OCI-LY1 (cell line): ENCODE results near the gene RFTN1.

Source experiments
- H2AFZ ChIP-seq: fragments of 200-600 bp; sonication (generic), shearing (Covaris generic); 2 replicates; pipeline ENCODE4 v1.6.0; 2014; ENCODE audit warnings: antibody characterized with exemption, mild to moderate bottlenecking, low read length
- H3F3A ChIP-seq: fragments of 200-600 bp; sonication (generic), shearing (Covaris generic); 2 replicates; pipeline ENCODE4 v1.6.0; 2014; ENCODE audit warnings: mild to moderate bottlenecking, antibody characterized with exemption, low read length, moderate library complexity; ENCODE audit not compliant: insufficient read depth
- H3K27ac ChIP-seq: fragments of 200-600 bp; sonication (generic); 2 replicates; pipeline ENCODE4 v1.5.1; 2014; ENCODE audit warnings: low read length, mixed run types, mild to moderate bottlenecking, low read depth; ENCODE audit not compliant: poor library complexity, severe bottlenecking
- H3K27me3 ChIP-seq: fragments of 200-600 bp; sonication (generic); 2 replicates; pipeline ENCODE4 v1.6.0; 2014; ENCODE audit warnings: antibody characterized with exemption, mild to moderate bottlenecking, low read length, moderate library complexity; ENCODE audit not compliant: insufficient read depth
- H3K36me3 ChIP-seq: fragments of 200-600 bp; sonication (generic); 2 replicates; pipeline ENCODE4 v1.6.1; 2014; ENCODE audit warnings: mild to moderate bottlenecking, antibody characterized with exemption, low read length, moderate library complexity, mixed read lengths; ENCODE audit not compliant: insufficient read depth
- H3K4me1 ChIP-seq: fragments of 200-600 bp; sonication (generic); 2 replicates; pipeline ENCODE4 v1.5.1; 2014; ENCODE audit warnings: mild to moderate bottlenecking, low read length, moderate library complexity; ENCODE audit not compliant: insufficient read depth, severe bottlenecking
- H3K4me2 ChIP-seq: fragments of 200-600 bp; sonication (generic), shearing (Covaris generic); 2 replicates; pipeline ENCODE4 v1.6.1; 2014; ENCODE audit warnings: low read length
- H3K4me3 ChIP-seq: fragments of 200-600 bp; sonication (generic); 2 replicates; pipeline ENCODE4 v1.5.1; 2014; ENCODE audit warnings: low read length, low read depth, mild to moderate bottlenecking, mixed read lengths; ENCODE audit not compliant: poor library complexity, severe bottlenecking
- H3K79me2 ChIP-seq: fragments of 200-600 bp; shearing (Covaris generic); 2 replicates; pipeline ENCODE4 v1.6.1; 2016; ENCODE audit warnings: mixed run types, low read length, mixed read lengths; ENCODE audit not compliant: insufficient read depth
- H3K9ac ChIP-seq: fragments of 200-600 bp; sonication (generic), shearing (Covaris generic); 2 replicates; pipeline ENCODE4 v1.6.1; 2014; ENCODE audit warnings: mild to moderate bottlenecking, low read length, mixed read lengths
- H3K9me2 ChIP-seq: fragments of 200-600 bp; sonication (generic), shearing (Covaris generic); 2 replicates; pipeline ENCODE4 v1.6.1; 2014; ENCODE audit warnings: low read depth, mild to moderate bottlenecking, low read length, mixed read lengths
- H3K9me3 ChIP-seq: fragments of 200-600 bp; shearing (Covaris generic); 2 replicates; pipeline ENCODE4 v1.6.1; 2014; ENCODE audit warnings: low read length, mixed read lengths
- H4K20me1 ChIP-seq: fragments of 200-600 bp; sonication (generic), shearing (Covaris generic); 2 replicates; pipeline ENCODE4 v1.6.0; 2016; ENCODE audit warnings: mild to moderate bottlenecking, low read length; ENCODE audit not compliant: insufficient read depth
- CTCF ChIP-seq: fragments of 200-600 bp; sonication (generic), shearing (Covaris generic); IDR thresholded peaks from 2 replicates; pipeline ENCODE4 v1.5.1; 2017; ENCODE audit warnings: mild to moderate bottlenecking, antibody characterized with exemption, low read length, moderate library complexity, mixed read lengths
- EZH2 ChIP-seq: fragments of 200-600 bp; sonication (generic), shearing (Covaris generic); IDR thresholded peaks from 2 replicates; pipeline ENCODE4 v1.8.0; 2017; ENCODE audit warnings: borderline replicate concordance, mixed run types, mild to moderate bottlenecking, antibody characterized with exemption, low read length, moderate library complexity, mixed read lengths

The RFTN1 gene

GRCh38 chr3:16439163-16439847 lies 74.2 kb downstream of the RFTN1 start:
- H3K4me1 ChIP-seq = peaks cover 96% of the 10 kb centered on the region

GRCh38 chr3:16437640-16438039 lies 75.9 kb downstream of the RFTN1 start:
- Histone ChIP-seq H3K4me2 (no peak overlapping the region; the same call in 1 of the 2 replicates), H3K27me3 (no peaks in the 10 kb centered on the region), H3K27ac (peak overlapping the region; percentile 99), H2AFZ (no peak overlapping the region), H3F3A (peaks cover 15% of the 10 kb centered on the region; the same call in 1 of the 2 replicates), H3K9me2 (no peaks in the 10 kb centered on the region), H3K36me3 (peaks cover 33% of the 10 kb centered on the region), H4K20me1 (no peaks in the 10 kb centered on the region), H3K9ac (peak overlapping the region; percentile 31), H3K79me2 (peaks cover 52% of the 10 kb centered on the region), H3K9me3 (no peaks in the 10 kb centered on the region), H3K4me1 (peaks cover 96% of the 10 kb centered on the region), H3K4me3 (no peak overlapping the region)
- no peak for TF ChIP-seq CTCF
- no peak for TF ChIP-seq EZH2

More at GRCh38 chr3:16439163-16439847, 74.2 kb downstream of the RFTN1 start:
- TF ChIP-seq CTCF (no peak), EZH2 (no peak)
- Histone ChIP-seq H3K36me3 (peaks cover 43% of the 10 kb centered on the region), H3K9ac (peak overlapping the region; percentile 50), H3K27me3 (no peaks in the 10 kb centered on the region), H3K9me3 (no peaks in the 10 kb centered on the region), H4K20me1 (no peaks in the 10 kb centered on the region), H3F3A (0 out of 2 replicates have a peak, but pooled peaks cover 7% of the 10 kb centered on the region), H3K9me2 (no peaks in the 10 kb centered on the region), H3K4me3 (no peak overlapping the region), H3K4me2 (peak overlapping the region; percentile 54), H3K79me2 (peaks cover 69% of the 10 kb centered on the region), H3K27ac (peak overlapping the region; percentile 99), H2AFZ (no peak overlapping the region)

- H3K4me2 ChIP-seq = peak overlapping the region; percentile 62
- no peaks in the 10 kb centered on the region for H3K9me3 ChIP-seq
- H3K79me2 ChIP-seq = peaks cover 42% of the 10 kb centered on the region
These were observed 79.8 kb downstream of the RFTN1 start for GRCh38 chr3:16433701-16434151.

More at GRCh38 chr3:16433701-16434151, 79.8 kb downstream of the RFTN1 start:
- Histone ChIP-seq H3K36me3 (peaks cover 58% of the 10 kb centered on the region), H3K27ac (peak overlapping the region; percentile 99), H4K20me1 (no peaks in the 10 kb centered on the region), H3K4me1 (peaks cover 96% of the 10 kb centered on the region), H3K9me2 (no peaks in the 10 kb centered on the region), H3K4me3 (peak overlapping the region; percentile 41), H2AFZ (no peak overlapping the region), H3F3A (peaks cover 22% of the 10 kb centered on the region), H3K27me3 (no peaks in the 10 kb centered on the region), H3K9ac (peak overlapping the region; percentile 77)
- TF ChIP-seq EZH2 (no peak), CTCF (no peak)
